Fibroblast of skin of abdomen (primary cell): ENCODE measurements around the gene CFAP206. TPM values are rescaled to one million over a fixed set of nuclear protein-coding genes. Genes with fewer than 3 reads are reported as not detected.

Experiments used
- DNase-seq: peaks from one replicate; pipeline ENCODE4 v3.0.0-alpha.2; 2013
- polyA plus RNA-seq, 2 experiments: library from polyadenylated mRNA; unstranded; fragments of 120-200 nt; gene quantifications; one replicate each; pipeline ENCODE4 v1.2.1, GENCODE V29; 2013; ENCODE audit not compliant: insufficient read length in 2 of 2

The CFAP206 gene
- not detected for polyA plus RNA-seq (2013, experiment 1 of 2; ENCODE audit: insufficient read length)
- polyA plus RNA-seq (2013, experiment 2 of 2; ENCODE audit: insufficient read length) = not detected

- DNase-seq = peak; percentile 78
Observed at GRCh38 chr6:87407901-87408720, at the start of gene CFAP206. TSS of gene CFAP206 (plus strand) at chr6:87407972. CDS start at chr6:87409840, 1,868 bp downstream.

DNA sequence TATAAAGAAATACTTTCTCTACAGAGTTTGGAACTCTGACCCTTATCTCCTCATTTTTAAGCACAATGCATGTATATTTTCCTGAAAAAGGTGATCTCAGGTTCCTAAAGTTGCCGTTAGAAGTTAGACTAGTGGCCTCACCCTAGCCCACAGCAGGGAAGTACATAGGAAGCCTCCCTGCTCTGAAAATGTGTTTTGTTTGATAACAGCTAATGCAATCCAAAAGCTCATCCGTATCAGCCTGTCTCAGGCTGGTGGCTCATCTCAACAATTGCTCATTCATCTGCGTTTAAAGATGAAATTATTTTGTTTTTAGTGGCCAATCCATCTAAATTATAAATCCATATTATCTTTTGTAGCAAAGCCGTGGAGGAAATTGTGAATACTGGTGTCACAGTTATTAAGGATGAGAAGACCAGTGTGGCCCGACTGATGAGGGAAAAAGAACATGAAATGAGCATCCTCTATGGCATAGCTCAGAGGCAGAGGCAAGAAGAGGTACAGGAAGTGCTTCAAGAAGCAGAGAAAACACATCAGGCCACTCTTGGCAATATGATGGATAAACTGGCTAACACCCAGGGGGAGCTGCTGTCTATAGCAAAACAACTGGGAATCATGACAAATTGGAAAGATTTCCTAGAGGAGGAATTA lies 43.0 kb upstream of the CFAP206 start:
- DNase-seq = no peak

- DNase-seq = peak; percentile 32
Observed at GRCh38 chr6:87366072-87366827, 41.5 kb upstream of the CFAP206 start.

DNA sequence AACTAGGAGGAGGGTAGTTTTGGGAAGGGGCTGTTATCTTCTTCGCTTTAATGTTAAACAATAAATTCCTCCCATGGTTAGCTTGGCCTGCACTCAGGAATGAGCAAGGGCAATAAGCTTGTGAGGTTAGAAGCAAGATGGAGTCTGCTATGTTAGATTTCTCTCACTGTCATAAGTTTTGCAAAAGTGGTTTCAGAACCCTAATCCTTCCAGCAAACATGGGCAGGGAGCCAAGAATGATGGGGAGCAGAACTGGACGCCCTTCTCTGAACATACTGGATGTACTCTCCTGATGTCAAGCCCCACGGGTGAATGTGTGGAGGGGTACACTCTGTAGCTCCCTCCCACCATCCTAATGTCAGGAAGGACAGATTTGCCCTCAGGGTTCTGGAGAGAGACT lies 40.9 kb upstream of the CFAP206 start:
- no peak for DNase-seq

DNA sequence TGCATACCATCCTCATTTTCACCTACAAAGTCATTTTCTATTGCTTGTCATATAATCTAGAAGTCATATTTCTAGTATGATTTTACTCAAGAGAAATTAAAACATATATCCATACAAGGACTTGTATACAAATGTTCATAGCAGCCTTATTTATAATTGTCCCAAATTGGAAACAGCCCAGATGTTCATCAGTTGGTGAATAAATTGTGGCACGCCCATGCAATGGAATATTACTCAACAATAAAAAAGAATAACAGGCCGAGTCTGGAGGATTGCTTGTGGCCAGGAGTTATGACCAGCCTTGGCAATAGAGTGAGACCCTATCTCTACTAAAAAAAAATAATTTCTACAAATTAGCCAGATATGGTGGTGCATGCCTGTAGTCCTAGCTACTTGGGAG lies 34.4 kb upstream of the CFAP206 start:
- no peak for DNase-seq

DNA sequence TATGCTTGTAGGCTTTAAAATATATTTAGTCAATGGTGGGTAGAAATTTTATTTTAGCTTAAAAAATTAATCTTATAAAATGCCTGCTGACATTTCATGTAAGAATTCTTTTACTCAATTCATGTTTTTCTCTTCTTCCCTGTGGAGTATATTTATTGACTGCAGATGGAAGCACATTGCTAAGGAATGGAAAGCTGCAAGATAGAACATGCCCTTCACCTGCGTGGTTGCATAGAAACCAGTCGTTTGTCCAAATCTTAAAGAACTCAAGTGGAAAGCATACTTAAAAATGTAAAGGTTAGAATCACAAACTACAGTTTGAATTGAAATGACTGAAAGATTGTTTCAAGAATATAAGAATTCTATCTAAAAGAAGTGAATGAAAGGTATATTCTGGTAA lies 32.5 kb upstream of the CFAP206 start:
- DNase-seq = no peak

DNA sequence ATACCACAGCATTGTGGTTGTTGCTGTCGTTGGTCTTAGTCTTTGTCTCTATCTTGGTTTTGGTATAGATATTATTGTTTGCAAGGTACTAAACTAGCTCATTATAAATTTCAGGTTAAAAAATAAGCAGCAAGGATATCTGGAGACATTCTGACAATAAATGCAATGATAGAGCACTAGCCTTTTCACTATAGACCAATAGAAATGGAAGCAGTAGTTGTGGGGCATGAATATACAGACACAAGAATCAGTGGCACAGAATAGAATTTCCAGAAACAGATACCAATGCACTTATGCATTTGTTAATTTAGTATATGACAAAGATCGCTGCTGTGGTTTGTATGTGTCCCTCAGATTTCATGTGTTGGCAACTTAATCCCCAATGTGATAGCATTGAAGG lies 31.1 kb upstream of the CFAP206 start:
- DNase-seq = no peak

GRCh38 chr6:87378947-87379346 lies 28.8 kb upstream of the CFAP206 start:
- no peak for DNase-seq

- DNase-seq = no peak
Observed at GRCh38 chr6:87382861-87383260, 24.9 kb upstream of the CFAP206 start.

DNA sequence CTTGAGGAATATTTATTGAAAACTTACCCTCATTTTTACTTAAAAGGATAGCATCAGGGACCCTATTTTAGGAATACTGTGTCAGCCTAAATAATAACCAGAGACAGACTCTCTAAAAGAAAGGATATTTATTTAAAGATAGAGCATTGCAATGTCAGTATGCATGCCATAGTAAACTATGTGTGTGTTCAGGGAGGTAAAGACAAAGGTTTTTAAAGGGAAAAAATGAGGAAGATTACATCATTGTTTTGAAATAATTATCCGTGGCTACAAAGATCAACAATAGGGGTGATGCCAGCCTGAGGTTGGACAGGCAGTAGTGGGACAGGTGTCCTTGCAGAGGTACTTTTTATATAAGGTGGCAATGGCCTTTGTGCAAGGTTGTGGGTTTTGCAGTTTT lies 23.7 kb upstream of the CFAP206 start:
- no peak for DNase-seq

DNA sequence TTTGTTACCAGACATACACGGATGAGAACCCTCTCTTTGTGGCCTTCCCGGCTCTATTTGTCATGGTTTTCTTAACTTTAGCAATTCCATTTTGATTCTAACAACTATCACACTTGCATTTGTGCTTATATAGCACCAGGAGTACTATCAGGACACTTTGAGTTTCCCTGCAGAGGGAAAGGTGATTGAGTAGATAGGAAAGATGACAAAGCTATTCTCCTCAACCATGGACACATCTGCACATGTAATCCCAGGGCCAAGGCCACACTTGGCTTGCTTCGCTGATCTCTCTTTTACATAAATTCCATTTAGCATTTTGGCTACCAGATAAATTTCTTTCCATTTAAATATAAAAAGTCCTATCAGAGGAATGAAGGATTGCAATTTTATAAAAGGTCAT lies 23.3 kb upstream of the CFAP206 start:
- DNase-seq = no peak

DNA sequence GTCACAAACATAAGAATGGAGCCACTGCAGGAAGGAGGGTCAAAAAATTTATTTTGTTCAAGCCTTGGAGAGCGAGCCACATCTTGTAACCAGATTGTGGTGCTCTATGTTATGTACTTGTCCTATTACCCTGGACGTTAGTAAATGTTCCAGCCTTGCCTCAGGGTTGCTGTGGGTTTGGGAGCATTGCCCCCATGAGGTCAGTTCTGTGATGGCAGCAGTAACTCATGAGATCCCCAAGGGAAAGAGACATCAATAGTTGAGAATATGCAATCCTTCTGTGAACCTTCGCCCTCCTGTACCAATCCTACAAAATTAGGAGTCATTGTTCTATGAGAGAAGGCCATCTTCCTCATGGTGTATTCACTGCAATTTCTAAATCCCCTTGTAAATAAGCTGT lies 16.4 kb upstream of the CFAP206 start:
- peak; percentile 16 for DNase-seq

DNA sequence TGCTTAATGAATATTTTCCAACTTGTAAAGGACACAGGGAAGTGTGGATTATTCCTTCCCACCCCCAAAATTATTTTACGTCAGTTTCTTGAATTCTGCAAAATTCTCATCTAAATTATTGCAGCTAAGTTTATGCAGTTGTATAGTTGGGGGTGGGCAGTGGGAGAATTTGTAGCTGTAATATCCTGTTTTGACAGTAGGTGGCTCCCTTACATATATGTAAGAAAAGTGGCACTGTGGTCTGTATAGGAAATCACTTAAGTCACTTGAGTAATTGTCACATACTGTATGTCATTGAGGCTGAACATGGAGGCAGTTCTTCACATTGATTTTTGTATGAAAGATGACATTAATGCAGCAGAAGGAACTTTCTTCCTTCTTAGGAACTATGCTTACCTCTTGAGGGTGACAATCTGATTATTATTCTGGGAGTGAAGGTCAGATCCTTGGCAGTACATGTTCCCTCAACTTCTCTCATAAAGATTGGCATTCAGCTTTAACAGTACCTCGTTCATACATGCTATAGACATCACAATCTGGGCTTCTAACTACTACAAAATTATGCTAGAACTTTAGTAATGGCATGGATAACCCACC lies 14.6 kb upstream of the CFAP206 start:
- DNase-seq = peak; percentile 53

GRCh38 chr6:87395431-87395830 lies 12.3 kb upstream of the CFAP206 start:
- DNase-seq = no peak

- no peak for DNase-seq
Observed at GRCh38 chr6:87396595-87397392, 11.0 kb upstream of the CFAP206 start.

DNA sequence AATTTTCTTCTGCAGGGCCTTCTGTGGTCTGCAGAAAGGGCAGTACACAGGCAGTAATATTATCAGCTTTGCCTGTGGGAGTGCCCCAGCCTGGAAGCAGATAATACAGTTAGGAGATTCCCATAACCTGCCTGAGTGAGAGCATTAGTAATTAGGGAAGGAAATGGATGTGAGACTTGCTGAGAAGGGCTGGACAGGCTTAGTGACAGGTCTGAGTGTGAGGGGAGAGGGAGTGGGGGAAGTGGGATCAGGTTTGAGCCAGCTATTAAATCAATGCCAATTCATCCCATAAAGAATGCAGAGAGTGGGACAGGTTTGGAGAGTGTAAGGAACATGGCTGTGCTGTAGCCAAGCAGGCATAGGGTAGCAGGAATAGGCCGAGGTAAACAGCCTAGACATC lies 10.1 kb upstream of the CFAP206 start:
- DNase-seq = no peak

DNA sequence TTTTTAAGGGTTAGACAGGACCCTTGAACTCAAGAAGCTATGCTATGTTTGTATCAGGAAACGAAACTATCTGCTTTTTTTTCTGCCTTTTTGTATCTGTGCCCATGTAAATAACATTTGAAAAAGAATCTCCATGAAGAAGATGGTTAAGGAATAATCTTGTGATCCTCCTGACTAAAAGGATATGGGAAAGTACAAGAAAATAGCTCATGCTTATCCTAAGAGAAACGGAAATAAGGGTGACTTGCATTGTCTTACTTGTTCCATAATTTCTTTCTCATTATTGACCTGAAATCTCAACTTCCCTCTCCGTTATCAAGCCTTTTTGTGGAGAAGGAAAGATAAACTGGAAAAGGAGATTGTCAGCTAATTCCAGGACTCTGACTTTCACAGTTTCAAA lies 5.9 kb upstream of the CFAP206 start:
- DNase-seq = no peak

DNA sequence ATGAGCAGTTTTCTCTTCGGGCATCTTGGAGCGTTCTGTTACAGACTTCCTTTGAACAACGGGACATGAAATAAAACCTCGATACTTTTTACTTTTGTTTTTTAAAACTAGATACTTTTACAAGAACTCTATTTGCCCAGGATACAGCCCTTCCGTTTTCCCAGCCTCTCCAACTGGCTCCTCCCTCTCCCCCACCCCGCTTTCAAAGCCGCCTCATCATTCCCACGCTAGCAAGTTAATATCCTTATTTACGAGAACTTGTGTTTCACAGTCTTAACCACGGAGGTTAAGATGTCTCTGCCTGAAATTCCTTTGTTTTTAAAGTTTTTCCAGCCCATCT lies 241 bp upstream of the CFAP206 start:
- DNase-seq = peak; percentile 28

GRCh38 chr6:87408721-87409155 lies 966 bp downstream of the CFAP206 start:
- no peak for DNase-seq

- no peak for DNase-seq
Observed at GRCh38 chr6:87419266-87419665, 11.5 kb downstream of the CFAP206 start.

DNA sequence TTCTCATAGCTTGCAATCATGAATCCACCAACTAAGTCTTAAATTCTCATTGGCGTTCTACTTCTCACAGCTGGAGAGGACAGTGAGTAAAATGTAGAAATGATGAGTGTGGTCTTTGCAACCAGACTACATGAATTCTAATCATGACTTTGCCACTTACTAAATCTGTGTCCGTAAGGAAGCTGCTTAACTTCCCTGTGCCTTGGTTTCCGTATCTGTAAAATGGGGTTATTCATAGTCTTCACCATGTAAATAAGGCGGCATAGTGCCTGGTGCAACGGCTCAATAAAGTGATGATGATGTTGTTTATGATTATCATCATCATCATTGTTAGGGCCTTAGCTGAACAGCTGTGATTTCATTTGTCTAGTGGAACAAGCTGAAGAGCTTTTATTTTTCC lies 12.6 kb downstream of the CFAP206 start:
- DNase-seq = no peak

DNA sequence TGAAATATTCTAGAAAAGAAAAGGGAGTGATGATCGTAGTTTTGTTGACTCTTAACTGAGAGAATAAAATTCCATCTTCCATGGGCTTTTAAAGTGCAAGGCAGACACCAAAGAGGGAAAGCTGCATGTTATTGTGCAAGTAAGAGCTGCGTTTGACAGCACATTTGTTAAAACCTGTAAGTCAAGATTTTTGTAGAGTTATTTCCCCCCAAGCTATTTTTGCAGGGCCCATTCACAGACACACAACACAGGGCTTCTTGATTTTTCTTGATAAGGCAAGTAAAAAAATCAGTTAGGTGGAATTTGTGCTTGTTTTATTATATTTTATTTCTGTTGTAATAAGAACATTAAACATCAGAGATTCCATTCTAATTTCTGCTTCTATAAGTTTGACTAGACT lies 13.8 kb downstream of the CFAP206 start:
- no peak for DNase-seq
